ENCODE measurements around the gene PHF14. TPM values are rescaled to one million over a fixed set of nuclear protein-coding genes. Genes with fewer than 3 reads are reported as not detected.

PHF14 gene
- total and polyA plus RNA-seq, 2 experiments from 2014 or later: 10.1 to 17.0 TPM

DNA sequence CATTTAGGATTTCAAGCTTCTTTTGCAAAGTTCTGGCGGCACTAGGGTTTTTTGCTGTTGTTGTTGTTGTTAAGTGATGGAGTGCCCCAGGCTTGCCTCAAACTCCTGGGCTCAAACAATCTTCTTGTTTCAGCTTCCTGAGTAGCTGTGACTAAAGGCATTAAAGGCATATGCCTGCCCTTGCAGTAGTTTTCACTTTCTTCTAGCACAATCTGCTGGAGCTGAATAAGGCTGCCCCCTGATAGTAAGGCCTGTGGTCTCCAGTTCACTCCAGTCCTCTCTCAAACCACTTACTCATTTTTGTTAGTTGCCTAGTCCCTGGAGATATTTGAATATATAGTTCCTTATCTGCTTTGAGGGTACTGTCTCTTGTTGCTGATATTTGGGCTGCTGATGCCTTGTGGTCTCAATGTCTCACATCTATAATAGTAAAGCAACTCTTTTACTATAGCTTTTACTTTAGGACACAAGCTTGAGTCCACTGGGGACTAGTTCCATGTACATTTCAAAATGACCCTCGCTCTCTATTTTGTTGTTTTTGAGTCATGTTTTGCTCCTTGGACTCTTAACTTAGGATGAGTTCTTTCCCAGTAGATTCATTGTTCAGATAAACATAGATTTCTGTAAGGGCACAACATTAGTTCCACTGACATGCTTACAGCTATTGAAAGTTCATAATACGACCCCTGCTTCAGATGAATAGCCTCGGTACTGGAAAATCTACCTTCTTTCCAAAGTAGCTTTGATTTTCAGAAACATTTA is 25.5 kb downstream of the PHF14 start:
- Histone ChIP-seq H3K4me1 (ENCODE audit: insufficient read depth) (no peaks in the 10 kb centered on the region), H4K20me1 (ENCODE audit: insufficient read depth) (0 out of 2 replicates have a peak, but pooled peaks cover 3% of the 10 kb centered on the region), H3K4me2 (ENCODE audit: unreplicated experiment) (no peak overlapping the region), H3K79me2 (ENCODE audit: insufficient read depth) (peaks cover 46% of the 10 kb centered on the region), H3K4me3 (no peak overlapping the region), H3K9me3 (ENCODE audit: low read depth) (no peaks in the 10 kb centered on the region), H2AFZ (no peak overlapping the region), H3K36me3 (ENCODE audit: low read depth) (peaks cover 3% of the 10 kb centered on the region; the same call in 1 of the 2 replicates), H3K27me3 (replicated peaks; ENCODE audit: insufficient read depth) (no peaks in the 10 kb centered on the region), H3K9me2 (ENCODE audit: insufficient read depth) (no peaks in the 10 kb centered on the region), H3K9ac (no peak overlapping the region), H3K27ac (no peak overlapping the region), H3F3A (ENCODE audit: insufficient read depth) (no peaks in the 10 kb centered on the region)
- DNase-seq: no peak
- in situ Hi-C loops (cut with MboI): no loop called here
- no peak for TF ChIP-seq EZH2 (IDR thresholded peaks at IDR 0.05; ENCODE audit: insufficient read depth, poor library complexity, severe bottlenecking)
- TF ChIP-seq EZH2phosphoT487 (IDR thresholded peaks at IDR 0.05; ENCODE audit: insufficient read depth, low read depth): no peak
- 58 to 59% methylated on average over 4 of the region's 4 CpGs for WGBS, 2 experiments (ENCODE audit: low coverage in 1 of 2, low lambda C conversion rate in 2 of 2, missing lambda C conversion rate in 2 of 2)

DNA sequence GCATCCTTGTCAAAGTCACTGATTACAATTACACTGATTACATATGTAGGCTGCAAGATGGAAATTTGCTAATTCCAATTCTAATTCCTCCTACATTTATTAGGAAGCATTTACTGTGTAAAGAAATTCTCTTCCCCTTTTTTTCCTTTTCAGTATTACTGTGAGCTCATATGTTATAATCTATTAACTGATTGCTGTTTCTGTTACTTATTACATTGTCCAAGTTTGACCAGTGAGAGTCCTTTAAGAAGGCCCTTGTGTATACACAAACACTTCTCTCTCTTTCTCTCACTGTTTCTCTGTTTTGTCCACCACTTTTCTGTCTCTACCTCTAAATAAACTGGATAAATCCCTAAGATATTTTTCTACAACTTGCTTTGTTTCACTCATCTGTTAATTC is 31.5 kb downstream of the PHF14 start:
- Histone ChIP-seq H3K4me1 (ENCODE audit: insufficient read depth) (no peaks in the 10 kb centered on the region), H3K9ac (no peak overlapping the region), H3K9me3 (ENCODE audit: low read depth) (no peaks in the 10 kb centered on the region), H3K9me2 (ENCODE audit: insufficient read depth) (no peaks in the 10 kb centered on the region), H3K27ac (no peak overlapping the region), H3F3A (ENCODE audit: insufficient read depth) (no peaks in the 10 kb centered on the region), H3K4me3 (no peak overlapping the region), H3K27me3 (replicated peaks; ENCODE audit: insufficient read depth) (no peaks in the 10 kb centered on the region), H3K36me3 (ENCODE audit: low read depth) (no peaks in the 10 kb centered on the region; the same call in 1 of the 2 replicates), H3K79me2 (ENCODE audit: insufficient read depth) (peaks cover 38% of the 10 kb centered on the region), H4K20me1 (ENCODE audit: insufficient read depth) (0 out of 2 replicates have a peak, but pooled peaks cover under 1% of the 10 kb centered on the region), H2AFZ (no peak overlapping the region), H3K4me2 (ENCODE audit: unreplicated experiment) (no peak overlapping the region)
- DNase-seq: no peak
- TF ChIP-seq EZH2phosphoT487 (IDR thresholded peaks at IDR 0.05; ENCODE audit: insufficient read depth, low read depth): no peak
- no peak for TF ChIP-seq EZH2 (IDR thresholded peaks at IDR 0.05; ENCODE audit: insufficient read depth, poor library complexity, severe bottlenecking)
- in situ Hi-C loops (cut with MboI): no loop called here

DNA sequence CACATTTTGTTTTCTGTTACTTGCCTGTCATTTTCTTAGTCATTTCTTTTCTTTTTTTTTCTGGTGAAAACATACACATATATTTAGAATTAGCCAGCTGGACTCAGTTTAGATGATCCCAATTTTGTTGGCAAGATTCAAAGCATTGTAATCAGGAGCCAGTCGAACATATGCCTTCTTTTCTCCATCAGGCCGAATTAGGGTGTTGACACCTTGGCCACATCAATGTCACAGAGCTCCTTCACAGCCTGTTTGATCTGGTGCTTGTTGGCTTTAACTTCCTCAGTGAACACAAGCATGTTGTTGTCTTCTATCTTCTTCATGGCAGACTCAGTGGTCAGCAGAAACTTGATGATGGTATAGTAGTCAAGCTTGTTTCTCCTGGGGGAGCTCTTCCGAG is 32.6 kb downstream of the PHF14 start:
- H3K4me3 ChIP-seq: no peak overlapping the region
- WGBS, 2 experiments (ENCODE audit: low coverage in 1 of 2, low lambda C conversion rate in 2 of 2, missing lambda C conversion rate in 2 of 2): 37 to 46% methylated on average over 3 of the region's 3 CpGs
- no peak overlapping the region for H3K9ac ChIP-seq
- no peak for TF ChIP-seq EZH2 (IDR thresholded peaks at IDR 0.05; ENCODE audit: insufficient read depth, poor library complexity, severe bottlenecking)
- no peaks in the 10 kb centered on the region; the same call in 1 of the 2 replicates for H3K36me3 ChIP-seq (ENCODE audit: low read depth)
- in situ Hi-C loops (cut with MboI): no loop called here
- H3K27me3 ChIP-seq (replicated peaks; ENCODE audit: insufficient read depth): no peaks in the 10 kb centered on the region
- no peaks in the 10 kb centered on the region for H3K4me1 ChIP-seq (ENCODE audit: insufficient read depth)
- H3K9me3 ChIP-seq (ENCODE audit: low read depth): no peaks in the 10 kb centered on the region
- no peaks in the 10 kb centered on the region for H3K9me2 ChIP-seq (ENCODE audit: insufficient read depth)
- H2AFZ ChIP-seq: no peak overlapping the region
- no peak overlapping the region for H3K4me2 ChIP-seq (ENCODE audit: unreplicated experiment)
- no peaks in the 10 kb centered on the region for H3F3A ChIP-seq (ENCODE audit: insufficient read depth)
- no peak overlapping the region for H3K27ac ChIP-seq
- no peaks in the 10 kb centered on the region for H4K20me1 ChIP-seq (ENCODE audit: insufficient read depth)
- DNase-seq: no peak
- peaks cover 36% of the 10 kb centered on the region for H3K79me2 ChIP-seq (ENCODE audit: insufficient read depth)

DNA sequence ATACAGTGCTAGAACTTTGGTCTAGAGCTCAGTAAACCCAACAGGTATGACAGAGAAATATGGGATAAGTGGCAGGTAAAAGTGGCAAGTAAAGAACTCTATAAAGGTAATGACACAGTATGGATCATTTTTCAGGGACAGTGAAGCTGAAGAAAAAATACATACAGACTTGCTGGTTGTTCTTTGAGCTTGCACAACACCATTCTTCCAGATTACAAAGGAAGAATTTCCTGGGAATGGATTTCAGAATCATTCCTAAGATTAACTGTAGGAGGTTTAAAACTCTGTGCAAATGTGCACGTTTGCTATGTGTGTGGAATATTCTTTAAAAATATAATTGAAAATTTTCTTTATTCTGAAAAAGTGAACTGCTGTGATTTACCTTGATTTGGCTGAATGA is 36.0 kb downstream of the PHF14 start:
- no peak for DNase-seq
- WGBS, 2 experiments (ENCODE audit: low coverage in 1 of 2, low lambda C conversion rate in 2 of 2, missing lambda C conversion rate in 2 of 2): 31 to 47% methylated on average over 1 of the region's 1 CpG

More for the DNA sequence above, 36.0 kb downstream of the PHF14 start:
- H3F3A ChIP-seq (ENCODE audit: insufficient read depth): no peaks in the 10 kb centered on the region
- no peak overlapping the region for H3K4me3 ChIP-seq
- in situ Hi-C loops (cut with MboI): no loop called here
- H3K4me2 ChIP-seq (ENCODE audit: unreplicated experiment): no peak overlapping the region
- TF ChIP-seq EZH2phosphoT487 (IDR thresholded peaks at IDR 0.05; ENCODE audit: insufficient read depth, low read depth): no peak
- no peak for TF ChIP-seq EZH2 (IDR thresholded peaks at IDR 0.05; ENCODE audit: insufficient read depth, poor library complexity, severe bottlenecking)
- H3K9me2 ChIP-seq (ENCODE audit: insufficient read depth): 0 out of 2 replicates have a peak, but pooled peaks cover 2% of the 10 kb centered on the region
- H3K9ac ChIP-seq: no peak overlapping the region
- no peaks in the 10 kb centered on the region for H3K4me1 ChIP-seq (ENCODE audit: insufficient read depth)
- no peak overlapping the region for H3K27ac ChIP-seq
- H2AFZ ChIP-seq: no peak overlapping the region
- H3K27me3 ChIP-seq (replicated peaks; ENCODE audit: insufficient read depth): no peaks in the 10 kb centered on the region
- no peaks in the 10 kb centered on the region for H3K9me3 ChIP-seq (ENCODE audit: low read depth)
- H3K36me3 ChIP-seq (ENCODE audit: low read depth): peaks cover 3% of the 10 kb centered on the region; the same call in 1 of the 2 replicates
- H3K79me2 ChIP-seq (ENCODE audit: insufficient read depth): peaks cover 17% of the 10 kb centered on the region
- H4K20me1 ChIP-seq (ENCODE audit: insufficient read depth): no peaks in the 10 kb centered on the region

All from GM23248 (cell line).